Measurements from ENCODE around the gene TSPEAR.
"Not testable (repeated sequence)": the region's sequence is repeated elsewhere in the genome, so short reads cannot be mapped to it uniquely, and the experiment has no call there.

The TSPEAR gene

DNA sequence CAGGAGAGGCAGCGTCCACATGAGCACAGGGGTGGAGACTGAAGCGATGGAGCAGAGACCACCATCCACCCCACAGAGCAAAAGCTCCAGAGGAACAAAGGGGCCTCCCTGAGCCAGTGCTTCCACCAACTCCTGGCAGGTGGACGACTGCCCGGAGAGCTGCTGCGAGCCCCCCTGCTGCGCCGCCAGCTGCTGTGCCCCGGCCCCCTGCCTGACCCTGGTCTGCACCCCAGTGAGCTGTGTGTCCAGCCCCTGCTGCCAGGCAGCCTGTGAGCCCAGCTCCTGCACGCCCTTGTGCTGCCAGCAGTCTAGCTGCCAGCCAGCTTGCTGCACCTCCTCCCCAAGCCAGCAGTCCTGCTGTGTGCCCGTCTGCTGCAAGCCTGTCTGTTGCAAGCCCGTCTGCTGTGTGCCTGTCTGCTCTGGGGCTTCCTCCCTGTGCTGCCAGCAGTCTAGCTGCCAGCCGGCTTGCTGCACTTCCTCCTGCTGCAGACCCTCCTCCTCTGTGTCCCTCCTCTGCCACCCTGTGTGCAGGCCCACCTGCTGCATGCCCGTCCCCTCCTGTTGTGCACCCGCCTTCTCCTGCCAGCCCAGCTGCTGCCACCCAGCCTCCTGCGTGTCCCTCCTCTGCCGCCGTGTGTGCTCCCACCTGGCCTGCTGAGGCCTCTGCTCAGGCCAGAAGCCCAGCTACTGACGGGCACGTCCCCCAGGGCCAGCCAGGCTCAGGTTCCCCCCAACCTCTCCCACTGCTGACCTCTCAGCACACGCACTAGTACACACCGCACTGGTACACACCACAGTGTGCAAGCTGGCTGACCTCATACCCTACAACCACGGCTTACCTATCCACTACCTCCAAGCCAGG, 9.0 kb downstream of the TSPEAR start:
- TF ChIP-seq, protein P1, sequence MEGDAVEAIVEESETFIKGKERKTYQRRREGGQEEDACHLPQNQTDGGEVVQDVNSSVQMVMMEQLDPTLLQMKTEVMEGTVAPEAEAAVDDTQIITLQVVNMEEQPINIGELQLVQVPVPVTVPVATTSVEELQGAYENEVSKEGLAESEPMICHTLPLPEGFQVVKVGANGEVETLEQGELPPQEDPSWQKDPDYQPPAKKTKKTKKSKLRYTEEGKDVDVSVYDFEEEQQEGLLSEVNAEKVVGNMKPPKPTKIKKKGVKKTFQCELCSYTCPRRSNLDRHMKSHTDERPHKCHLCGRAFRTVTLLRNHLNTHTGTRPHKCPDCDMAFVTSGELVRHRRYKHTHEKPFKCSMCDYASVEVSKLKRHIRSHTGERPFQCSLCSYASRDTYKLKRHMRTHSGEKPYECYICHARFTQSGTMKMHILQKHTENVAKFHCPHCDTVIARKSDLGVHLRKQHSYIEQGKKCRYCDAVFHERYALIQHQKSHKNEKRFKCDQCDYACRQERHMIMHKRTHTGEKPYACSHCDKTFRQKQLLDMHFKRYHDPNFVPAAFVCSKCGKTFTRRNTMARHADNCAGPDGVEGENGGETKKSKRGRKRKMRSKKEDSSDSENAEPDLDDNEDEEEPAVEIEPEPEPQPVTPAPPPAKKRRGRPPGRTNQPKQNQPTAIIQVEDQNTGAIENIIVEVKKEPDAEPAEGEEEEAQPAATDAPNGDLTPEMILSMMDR (IDR thresholded peaks at IDR 0.05): no peak
- Histone ChIP-seq H3K27ac (no peak overlapping the region), H3K4me3 (no peak overlapping the region)
- peak; percentile 52 for DNase-seq (ENCODE audit: low spot score)

- DNase-seq (ENCODE audit: low spot score): peak; percentile 38
- Histone ChIP-seq H3K4me3 (no peak overlapping the region), H3K27ac (no peak overlapping the region)
- TF ChIP-seq, protein P1 (IDR thresholded peaks at IDR 0.05): no peak
Measured at GRCh38 chr21:44701541-44701940, 9.8 kb downstream of the TSPEAR start.

- TF ChIP-seq, protein P1 (IDR thresholded peaks at IDR 0.05): no peak
- no peak overlapping the region for H3K27ac ChIP-seq
- peak; percentile 8 for DNase-seq (ENCODE audit: low spot score)
- no peak overlapping the region for H3K4me3 ChIP-seq
Measured at GRCh38 chr21:44701023-44701400, 10.4 kb downstream of the TSPEAR start.

- TF ChIP-seq, protein P1 (IDR thresholded peaks at IDR 0.05): no peak
- peak; percentile 47 for DNase-seq (ENCODE audit: low spot score)
- no peak overlapping the region for H3K4me3 ChIP-seq
- H3K27ac ChIP-seq: no peak overlapping the region
Measured at GRCh38 chr21:44700101-44701022, 11.0 kb downstream of the TSPEAR start.

DNA sequence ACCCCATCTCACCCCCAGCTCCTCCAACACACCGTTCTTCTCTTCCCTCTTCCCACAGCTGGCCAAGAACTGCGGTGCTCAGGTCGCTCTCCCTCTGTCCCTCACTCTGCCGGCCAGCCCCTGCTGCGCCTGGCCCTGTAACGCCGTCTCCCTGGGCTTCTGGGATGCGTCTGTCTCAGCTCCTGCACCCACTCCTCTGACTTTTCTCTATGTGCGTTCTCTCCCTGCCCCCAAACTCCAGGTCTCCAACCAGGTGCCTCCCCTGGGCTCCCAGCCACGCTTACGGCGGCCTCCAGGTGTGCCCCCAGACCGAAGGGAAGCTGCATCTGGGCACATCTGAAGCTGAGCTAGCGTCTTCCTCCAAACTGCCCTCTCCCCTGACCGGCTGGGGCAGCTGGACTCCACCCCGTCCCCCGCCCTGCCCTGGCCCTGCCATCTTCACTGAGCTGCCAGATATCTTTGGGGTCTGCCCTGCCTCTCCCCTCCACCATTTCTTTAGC, 11.8 kb downstream of the TSPEAR start:
- no peak for DNase-seq (ENCODE audit: low spot score)
- TF ChIP-seq, protein P1 (IDR thresholded peaks at IDR 0.05): no peak
- H3K4me3 ChIP-seq: no peak overlapping the region
- H3K27ac ChIP-seq: no peak overlapping the region

GRCh38 chr21:44697811-44698734, 13.3 kb downstream of the TSPEAR start:
- TF ChIP-seq, protein P1 (IDR thresholded peaks at IDR 0.05): no peak
- peak; percentile 62 for DNase-seq (ENCODE audit: low spot score)
- no peak overlapping the region for H3K27ac ChIP-seq
- H3K4me3 ChIP-seq: no peak overlapping the region

DNA sequence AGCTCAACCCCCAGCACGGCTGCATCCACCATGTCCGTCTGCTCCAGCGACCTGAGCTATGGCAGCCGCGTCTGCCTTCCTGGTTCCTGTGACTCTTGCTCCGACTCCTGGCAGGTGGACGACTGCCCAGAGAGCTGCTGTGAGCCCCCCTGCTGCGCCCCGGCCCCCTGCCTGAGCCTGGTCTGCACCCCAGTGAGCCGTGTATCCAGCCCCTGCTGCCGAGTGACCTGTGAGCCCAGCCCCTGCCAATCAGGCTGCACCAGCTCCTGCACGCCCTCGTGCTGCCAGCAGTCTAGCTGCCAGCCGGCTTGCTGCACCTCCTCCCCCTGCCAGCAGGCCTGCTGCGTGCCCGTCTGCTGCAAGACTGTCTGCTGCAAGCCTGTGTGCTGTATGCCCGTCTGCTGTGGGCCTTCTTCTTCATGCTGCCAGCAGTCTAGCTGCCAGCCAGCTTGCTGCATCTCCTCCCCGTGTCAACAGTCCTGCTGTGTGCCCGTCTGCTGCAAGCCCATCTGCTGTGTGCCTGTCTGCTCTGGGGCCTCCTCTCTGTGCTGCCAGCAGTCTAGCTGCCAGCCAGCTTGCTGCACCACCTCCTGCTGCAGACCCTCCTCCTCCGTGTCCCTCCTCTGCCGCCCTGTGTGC, 14.1 kb downstream of the TSPEAR start, which contains the start of gene KRTAP10-12:
Gene KRTAP10-12 (plus strand): TSS at position 1 of the 639 bp plus-strand sequence. CDS start 30 bp downstream, at position 31.
- H3K4me3 ChIP-seq; DNase-seq (ENCODE audit: low spot score); H3K27ac ChIP-seq: not testable (repeated sequence)
